Keratinocyte (primary cell): ENCODE data around the gene NRXN2. TPM values are rescaled to one million over a fixed set of nuclear protein-coding genes. Genes with fewer than 3 reads are reported as not detected.

ENCODE experiments used
- DNase-seq: peaks from one replicate; pipeline ENCODE4 v3.0.0-alpha.2; 2011; ENCODE audit warnings: low read depth, missing footprints, low spot score
- FAIRE-seq: peaks from 2 replicates; lab custom pipeline; 2011; peaks lifted over from hg19 to GRCh38; lab: Jason Lieb, UNC
- H2AFZ ChIP-seq: 2 replicates; pipeline ENCODE4 v1.6.0; 2012; ENCODE audit warnings: low read length, control low read depth, inconsistent platforms; ENCODE audit not compliant: control insufficient read depth
- H3K27ac ChIP-seq: 2 replicates; pipeline ENCODE4 v1.5.1; 2011; ENCODE audit warnings: low read length; ENCODE audit not compliant: control insufficient read depth, insufficient read depth
- H3K27me3 ChIP-seq: 3 replicates; pipeline ENCODE4 v1.6.0; 2011; ENCODE audit warnings: low read length; ENCODE audit not compliant: control insufficient read depth, insufficient read depth; ENCODE audit errors: extremely low read depth
- H3K36me3 ChIP-seq, 2 experiments: 2 replicates in 1 of 2; 3 replicates in 1 of 2; pipeline ENCODE4 v1.5.1; 2011; ENCODE audit warnings: low read length in 2 of 2, mild to moderate bottlenecking in 1 of 2; ENCODE audit not compliant: control insufficient read depth in 2 of 2, insufficient read depth in 2 of 2; ENCODE audit errors: extremely low read depth in 1 of 2
- H3K4me1 ChIP-seq: 3 replicates; pipeline ENCODE4 v1.5.1; 2011; ENCODE audit warnings: low read length; ENCODE audit not compliant: control insufficient read depth, insufficient read depth; ENCODE audit errors: extremely low read depth
- H3K4me2 ChIP-seq: 3 replicates; pipeline ENCODE4 v1.6.0; 2011; ENCODE audit warnings: low read depth, low read length; ENCODE audit not compliant: control insufficient read depth, insufficient read depth; ENCODE audit errors: extremely low read depth
- H3K4me3 ChIP-seq, 3 experiments: fragments of 200-600 bp in 1 of 3; sonication (generic) in 1 of 3; 2 replicates in 2 of 3; 3 replicates in 1 of 3; pipeline ENCODE4 v1.5.1; 2011 to 2016; ENCODE audit warnings: low read length in 3 of 3, mild to moderate bottlenecking in 3 of 3, control low read depth in 2 of 3, inconsistent platforms in 1 of 3, low read depth in 1 of 3, mixed read lengths in 1 of 3, mixed run types in 1 of 3, moderate library complexity in 1 of 3; ENCODE audit not compliant: control insufficient read depth in 2 of 3, insufficient read depth in 2 of 3; ENCODE audit errors: extremely low read depth in 1 of 3
- H3K79me2 ChIP-seq: 2 replicates; pipeline ENCODE4 v1.6.0; 2012; ENCODE audit warnings: low read length; ENCODE audit not compliant: control insufficient read depth, insufficient read depth
- H3K9ac ChIP-seq: 3 replicates; pipeline ENCODE4 v1.6.0; 2011; ENCODE audit warnings: low read length; ENCODE audit not compliant: control insufficient read depth, insufficient read depth; ENCODE audit errors: extremely low read depth
- H3K9me1 ChIP-seq: 3 replicates; pipeline ENCODE4 v1.6.0; 2011; ENCODE audit warnings: low read length; ENCODE audit not compliant: control insufficient read depth, insufficient read depth; ENCODE audit errors: extremely low read depth
- H3K9me3 ChIP-seq: 2 replicates; pipeline ENCODE4 v1.5.1; 2012; ENCODE audit warnings: low read depth, low read length; ENCODE audit not compliant: control insufficient read depth
- H4K20me1 ChIP-seq: 3 replicates; pipeline ENCODE4 v1.6.0; 2011; ENCODE audit warnings: low read length; ENCODE audit not compliant: control insufficient read depth, insufficient read depth; ENCODE audit errors: extremely low read depth
- CTCF ChIP-seq, 3 experiments: IDR thresholded peaks in 1 of 3; conservative IDR thresholded peaks in 1 of 3; optimal IDR thresholded peaks in 1 of 3; 2 replicates in 2 of 3; 3 replicates in 1 of 3; pipeline versions ENCODE3 to v1.5.1; 2011; ENCODE audit warnings: low read length in 3 of 3, mild to moderate bottlenecking in 3 of 3, moderate library complexity in 2 of 3, control low read depth in 1 of 3, inconsistent platforms in 1 of 3; ENCODE audit not compliant: insufficient read depth in 2 of 3; ENCODE audit errors: extremely low read depth in 1 of 3
- EZH2 ChIP-seq: IDR thresholded peaks from one replicate; pipeline ENCODE4 v1.6.1; 2012; ENCODE audit warnings: inconsistent platforms, mild to moderate bottlenecking, low read length, moderate library complexity
- dilution Hi-C: fragments of 300-500 bp; cut with MboI; formaldehyde crosslinking; loops from one replicate; pipeline ENCODE4 v1.7.0; 2020; ENCODE audit warnings: low sequenced_read_pairs; ENCODE audit not compliant: extremely low pct_ligation_motif_present
- polyA plus RNA-seq, 5 experiments: library from polyadenylated mRNA; depleted of rRNA in 3 of 5; stranded (reverse) in 3 of 5; stranded (forward) in 1 of 5; unstranded in 1 of 5; fragments of >200 nt; gene quantifications; 1 replicate in 1 of 5; 2 replicates in 3 of 5; 3 replicates in 1 of 5; pipeline versions ENCODE4 v1.2.1 to v1.2.3, GENCODE V29; 2011 to 2012; ENCODE audit warnings: missing spikeins in 2 of 5, low read depth in 1 of 5, low replicate concordance in 1 of 5

The NRXN2 gene
- polyA plus RNA-seq, 1 donor (not counting 4 experiments of a cell fraction or from before 2014, with no cell fraction given), result not detected

GRCh38 chr11:64769283-64769682 is 46.3 kb upstream of the NRXN2 start:
- peaks cover 34% of the 10 kb centered on the region for H4K20me1 ChIP-seq
- DNase-seq, result no peak
- peaks cover 67% of the 10 kb centered on the region for H3K79me2 ChIP-seq

GRCh38 chr11:64768300-64768694 is 45.3 kb upstream of the NRXN2 start:
- peaks cover 57% of the 10 kb centered on the region for H3K79me2 ChIP-seq
- H3K9me1 ChIP-seq, result peaks cover 3% of the 10 kb centered on the region
- no peak for DNase-seq
- peaks cover 70 to 86% of the 10 kb centered on the region in 2 experiments for H3K36me3 ChIP-seq
- H3K9ac ChIP-seq, result no peak overlapping the region
- H4K20me1 ChIP-seq, result peaks cover 33% of the 10 kb centered on the region
- H3K27ac ChIP-seq, result no peak overlapping the region
- H3K27me3 ChIP-seq, result no peaks in the 10 kb centered on the region
- H3K9me3 ChIP-seq, result no peaks in the 10 kb centered on the region
- no peak overlapping the region for H3K4me3 ChIP-seq
- peaks cover 11% of the 10 kb centered on the region for H3K4me1 ChIP-seq
- no peak for FAIRE-seq
- H2AFZ ChIP-seq, result no peak overlapping the region
- H3K4me2 ChIP-seq, result no peak overlapping the region
- dilution Hi-C loops, result no loop called here
- no peak for TF ChIP-seq EZH2
- TF ChIP-seq CTCF (optimal IDR thresholded peaks at IDR 0.05 in 1 of 3, IDR thresholded peaks at IDR 0.05 in 1 of 3, conservative IDR thresholded peaks at IDR 0.05 in 1 of 3; ENCODE audit: extremely low read depth in 1 of 3, insufficient read depth in 2 of 3, low read length in 3 of 3), result no peak

More at GRCh38 chr11:64769283-64769682, 46.3 kb upstream of the NRXN2 start:
- Histone ChIP-seq H3K9me1 (no peaks in the 10 kb centered on the region), H3K4me2 (no peak overlapping the region), H3K36me3 (peaks cover 70 to 86% of the 10 kb centered on the region in 2 experiments), H3K9me3 (no peaks in the 10 kb centered on the region), H3K4me3 (no peak overlapping the region), H3K4me1 (peaks cover under 1% of the 10 kb centered on the region), H2AFZ (no peak overlapping the region), H3K9ac (no peak overlapping the region), H3K27ac (no peak overlapping the region), H3K27me3 (no peaks in the 10 kb centered on the region)
- TF ChIP-seq CTCF (optimal IDR thresholded peaks at IDR 0.05 in 1 of 3, IDR thresholded peaks at IDR 0.05 in 1 of 3, conservative IDR thresholded peaks at IDR 0.05 in 1 of 3; ENCODE audit: extremely low read depth in 1 of 3, insufficient read depth in 2 of 3, low read length in 3 of 3), result no peak
- TF ChIP-seq EZH2, result no peak
- dilution Hi-C loops, result no loop called here
- FAIRE-seq, result no peak
